Measurements from ENCODE around the gene CHD9.
"Not testable (repeated sequence)": the region's sequence is repeated elsewhere in the genome, so short reads cannot be mapped to it uniquely, and the experiment has no call there.

CHD9 gene

DNA sequence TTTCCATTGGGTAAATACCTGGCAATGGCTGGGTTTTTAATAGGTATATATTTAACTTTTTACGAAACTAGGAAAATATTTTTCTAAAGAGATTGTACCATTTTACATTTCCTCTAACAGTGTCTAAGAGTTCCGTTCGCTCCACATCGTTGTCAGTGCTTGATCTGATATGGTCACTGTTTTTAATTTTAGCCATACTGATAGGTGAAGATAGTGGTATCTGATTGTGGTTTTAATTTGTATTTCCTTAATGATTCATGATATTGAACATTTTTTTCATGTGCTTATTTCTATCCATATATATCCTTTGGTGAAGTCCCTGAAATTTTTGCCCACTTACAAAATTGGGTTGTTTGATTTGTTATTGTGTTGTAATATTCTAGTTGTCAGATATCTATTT, 117.7 kb downstream of the CHD9 start:
- no peak overlapping the region for H3K4me3 ChIP-seq (ENCODE audit: low read depth, low read length)
- TF ChIP-seq, protein P1, sequence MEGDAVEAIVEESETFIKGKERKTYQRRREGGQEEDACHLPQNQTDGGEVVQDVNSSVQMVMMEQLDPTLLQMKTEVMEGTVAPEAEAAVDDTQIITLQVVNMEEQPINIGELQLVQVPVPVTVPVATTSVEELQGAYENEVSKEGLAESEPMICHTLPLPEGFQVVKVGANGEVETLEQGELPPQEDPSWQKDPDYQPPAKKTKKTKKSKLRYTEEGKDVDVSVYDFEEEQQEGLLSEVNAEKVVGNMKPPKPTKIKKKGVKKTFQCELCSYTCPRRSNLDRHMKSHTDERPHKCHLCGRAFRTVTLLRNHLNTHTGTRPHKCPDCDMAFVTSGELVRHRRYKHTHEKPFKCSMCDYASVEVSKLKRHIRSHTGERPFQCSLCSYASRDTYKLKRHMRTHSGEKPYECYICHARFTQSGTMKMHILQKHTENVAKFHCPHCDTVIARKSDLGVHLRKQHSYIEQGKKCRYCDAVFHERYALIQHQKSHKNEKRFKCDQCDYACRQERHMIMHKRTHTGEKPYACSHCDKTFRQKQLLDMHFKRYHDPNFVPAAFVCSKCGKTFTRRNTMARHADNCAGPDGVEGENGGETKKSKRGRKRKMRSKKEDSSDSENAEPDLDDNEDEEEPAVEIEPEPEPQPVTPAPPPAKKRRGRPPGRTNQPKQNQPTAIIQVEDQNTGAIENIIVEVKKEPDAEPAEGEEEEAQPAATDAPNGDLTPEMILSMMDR (IDR thresholded peaks at IDR 0.05; ENCODE audit: control insufficient read depth, extremely low read depth, insufficient read depth), result no peak
- DNase-seq (ENCODE audit: low read depth), result no peak

DNA sequence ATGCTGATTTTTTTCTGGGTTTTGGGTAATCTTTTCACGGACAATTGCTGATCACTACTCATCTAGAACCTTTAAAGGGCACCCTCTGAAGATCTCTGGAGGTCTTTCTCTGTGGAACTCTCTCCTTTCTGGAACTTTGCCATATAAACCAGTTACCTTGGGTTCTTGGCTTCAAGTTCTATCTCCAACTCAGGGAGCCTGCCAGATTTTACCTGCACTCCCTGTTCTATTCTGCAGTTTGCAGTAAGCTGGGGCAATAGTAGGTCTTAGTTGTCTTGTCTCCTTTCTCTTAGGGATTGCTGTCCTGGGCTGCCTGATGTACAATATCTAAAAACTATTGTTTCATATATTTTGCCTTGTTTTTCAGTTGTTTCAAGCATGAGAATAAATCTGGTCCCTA, 120.3 kb downstream of the CHD9 start:
- H3K4me3 ChIP-seq (ENCODE audit: low read depth, low read length), result no peak overlapping the region
- DNase-seq (ENCODE audit: low read depth), result no peak
- TF ChIP-seq, protein P1 (IDR thresholded peaks at IDR 0.05; ENCODE audit: control insufficient read depth, extremely low read depth, insufficient read depth), result no peak

DNA sequence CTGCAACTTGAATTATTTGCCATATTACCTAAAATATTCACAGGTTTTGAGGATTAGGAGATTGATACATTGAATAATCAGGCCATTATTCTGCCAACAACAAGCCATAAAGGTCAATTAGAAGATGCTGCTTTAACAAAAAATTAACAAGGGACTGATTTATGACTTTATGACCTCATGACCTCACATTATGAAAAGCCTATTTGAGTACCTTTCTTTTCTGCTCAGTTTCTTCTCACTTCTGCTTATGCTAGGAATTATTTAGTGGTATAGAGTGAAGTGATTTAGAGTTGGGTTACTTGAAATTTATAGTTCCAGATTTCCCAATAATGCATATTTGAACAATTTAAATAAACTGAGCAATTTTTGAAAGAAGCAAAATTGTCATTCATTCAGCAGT, 121.6 kb downstream of the CHD9 start:
- TF ChIP-seq, protein P1 (IDR thresholded peaks at IDR 0.05; ENCODE audit: control insufficient read depth, extremely low read depth, insufficient read depth), result no peak
- H3K4me3 ChIP-seq (ENCODE audit: low read depth, low read length), result no peak overlapping the region
- no peak for DNase-seq (ENCODE audit: low read depth)

DNA sequence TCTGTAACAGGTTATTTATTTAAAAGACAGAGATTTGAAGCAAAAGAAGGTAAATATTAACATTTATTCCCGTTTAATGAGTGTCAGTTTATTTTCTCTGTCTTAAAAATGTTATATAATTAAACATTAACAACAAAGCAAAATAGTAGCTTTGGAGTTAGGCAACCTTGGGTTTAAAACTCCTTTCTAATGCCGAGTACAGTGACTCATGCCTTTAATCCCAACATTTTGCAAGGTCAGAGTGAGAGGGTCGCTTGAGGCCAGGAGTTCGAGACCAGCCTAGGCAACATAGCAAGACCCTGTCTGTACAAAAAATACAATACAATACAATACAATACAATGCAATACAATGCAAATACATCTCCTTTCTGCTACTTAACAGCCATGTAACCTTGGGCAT, 128.7 kb downstream of the CHD9 start:
- TF ChIP-seq, protein P1 (IDR thresholded peaks at IDR 0.05; ENCODE audit: control insufficient read depth, extremely low read depth, insufficient read depth), result no peak
- DNase-seq (ENCODE audit: low read depth), result no peak

DNA sequence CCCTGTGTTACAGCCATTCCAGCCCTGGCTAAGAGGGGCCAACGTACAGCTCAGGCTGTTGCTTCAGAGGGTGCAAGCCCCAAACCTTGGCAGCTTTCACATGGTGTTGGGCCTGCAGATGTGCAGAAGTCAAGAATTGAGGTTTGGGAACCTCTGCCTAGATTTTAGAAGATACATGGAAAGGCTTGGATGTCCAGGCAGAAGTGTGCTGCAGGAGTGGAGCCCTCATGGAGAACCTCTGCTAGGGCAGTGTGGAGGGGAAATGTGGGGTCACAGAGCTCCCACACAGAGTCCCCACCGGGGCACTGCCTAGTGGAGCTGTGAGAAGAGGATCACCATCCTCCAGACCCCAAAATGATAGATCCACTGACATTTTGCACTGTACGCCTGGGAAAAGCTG, 130.9 kb downstream of the CHD9 start:
- H3K4me3 ChIP-seq (ENCODE audit: low read depth, low read length); DNase-seq (ENCODE audit: low read depth): not testable (repeated sequence)

More for the DNA sequence above, 128.7 kb downstream of the CHD9 start:
- H3K4me3 ChIP-seq (ENCODE audit: low read depth, low read length), result no peak overlapping the region

DNA sequence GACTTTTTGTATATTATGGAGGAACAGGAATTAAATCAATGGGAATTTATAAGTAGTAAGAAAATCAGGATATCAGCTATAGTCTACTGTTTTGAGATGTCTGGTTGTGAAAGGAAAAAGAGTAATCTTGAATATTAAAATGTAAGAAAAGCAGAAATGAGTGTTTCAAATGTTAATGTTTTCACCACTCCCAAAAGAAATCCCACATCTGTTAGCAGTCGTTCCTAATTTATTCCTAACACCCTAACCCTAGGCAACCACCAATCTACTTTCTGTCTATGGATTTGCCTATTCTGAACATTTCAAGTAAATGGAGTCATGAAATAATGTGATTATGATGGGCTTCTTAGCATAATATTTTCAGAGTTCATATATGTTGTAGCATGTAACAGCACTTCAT, 133.0 kb downstream of the CHD9 start:
- DNase-seq (ENCODE audit: low read depth), result no peak
- TF ChIP-seq, protein P1 (IDR thresholded peaks at IDR 0.05; ENCODE audit: control insufficient read depth, extremely low read depth, insufficient read depth), result no peak
- no peak overlapping the region for H3K4me3 ChIP-seq (ENCODE audit: low read depth, low read length)

DNA sequence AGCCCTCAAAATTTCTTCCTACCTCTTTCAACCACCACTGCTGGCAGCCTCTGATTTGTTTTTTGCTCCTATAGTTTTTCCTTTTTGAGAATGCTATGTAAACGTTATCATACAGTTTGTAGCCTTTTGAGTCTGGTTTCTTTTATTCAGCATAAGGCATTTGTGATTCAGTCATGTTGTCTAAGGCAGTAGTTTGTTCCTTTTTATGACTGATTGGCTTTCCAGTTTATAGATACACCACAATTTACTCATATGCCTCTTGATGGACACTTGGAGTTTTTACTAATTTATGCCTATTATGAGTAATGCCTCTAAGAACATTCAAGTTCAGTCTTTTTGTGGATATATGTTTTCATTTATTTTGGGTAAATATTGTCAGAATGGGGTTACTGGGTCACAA, 136.6 kb downstream of the CHD9 start:
- no peak overlapping the region for H3K4me3 ChIP-seq (ENCODE audit: low read depth, low read length)
- no peak for DNase-seq (ENCODE audit: low read depth)
- TF ChIP-seq, protein P1 (IDR thresholded peaks at IDR 0.05; ENCODE audit: control insufficient read depth, extremely low read depth, insufficient read depth), result no peak
